K562 (cell line): ENCODE measurements around the gene CCDC28B. TPM values are rescaled to one million over a fixed set of nuclear protein-coding genes. Genes with fewer than 3 reads are reported as not detected.

Source experiments
- ARNT ChIP-seq, 2 experiments: fragments of 450-650 bp; IDR thresholded peaks; 2 replicates each; pipeline ENCODE4 v1.6.1; 2016; ENCODE audit warnings: mild to moderate bottlenecking in 1 of 2
- EZH2 ChIP-seq: IDR thresholded peaks from 2 replicates; pipeline ENCODE4 v1.6.1; 2012; ENCODE audit warnings: low read depth, mild to moderate bottlenecking, inconsistent platforms, low read length, borderline replicate concordance
- GABPB2 ChIP-seq: fragments of 250-450 bp; sonication (Bioruptor Pico); conservative IDR thresholded peaks from 2 replicates; pipeline ENCODE4 v1.5.1; 2021; ENCODE audit warnings: mild to moderate bottlenecking
- POLR2B ChIP-seq: fragments of 450-650 bp; IDR thresholded peaks from 2 replicates; pipeline ENCODE4 v1.6.1; 2018; ENCODE audit warnings: low read depth; ENCODE audit not compliant: partially characterized antibody
- POU5F1 ChIP-seq: fragments of 150-350 bp; IDR thresholded peaks from 2 replicates; pipeline ENCODE4 v1.6.1; 2014; ENCODE audit warnings: borderline replicate concordance, low read length, low read depth, mild to moderate bottlenecking; ENCODE audit not compliant: partially characterized antibody
- RFX7 ChIP-seq: fragments of 250-450 bp; sonication (Bioruptor Pico); IDR thresholded peaks from 2 replicates; pipeline ENCODE4 v1.5.1; 2021; ENCODE audit warnings: mild to moderate bottlenecking
- SOX6 ChIP-seq: fragments of 450-650 bp; IDR thresholded peaks from 2 replicates; pipeline ENCODE4 v1.6.1; 2014; ENCODE audit warnings: mild to moderate bottlenecking
- TEAD4 ChIP-seq, 2 experiments: sonication (generic) in 1 of 2; formaldehyde crosslinking in 1 of 2; IDR thresholded peaks; 2 replicates each; pipeline versions ENCODE4 v1.6.1 to v1.8.0; 2012 to 2022; ENCODE audit warnings: borderline replicate concordance in 1 of 2, inconsistent platforms in 1 of 2, low read length in 1 of 2, mild to moderate bottlenecking in 1 of 2, missing genetic modification reagents in 1 of 2
- TRIM28 ChIP-seq: fragments of 450-650 bp; IDR thresholded peaks from 2 replicates; pipeline ENCODE4 v1.6.1; 2017
- ZFP1 ChIP-seq: fragments of 450-650 bp; formaldehyde crosslinking; IDR thresholded peaks from 2 replicates; pipeline ENCODE4 v1.4.0; 2020; ENCODE audit warnings: mild to moderate bottlenecking, mixed read lengths
- polyA plus RNA-seq, 8 experiments: library from polyadenylated mRNA; depleted of rRNA in 4 of 8; stranded (reverse) in 5 of 8; unstranded in 3 of 8; fragments of >200 nt; fragmentation: Nextera tagmentation in 2 of 8; fragmentation: Illumina TruSeq in 1 of 8; extraction: Ambion mirVana in 2 of 8; extraction: Trizol in 1 of 8; gene quantifications; 2 replicates each; pipeline versions ENCODE4 v1.2.1 to v1.2.3, GENCODE V29; 2011 to 2014; ENCODE audit warnings: inconsistent platforms in 1 of 8, missing spikeins in 1 of 8
- total RNA-seq, 7 experiments: library from RNA; depleted of rRNA in 6 of 7; stranded (reverse); fragments of >200 nt in 6 of 7; fragmentation: Illumina TruSeq in 2 of 7; extraction: Trizol in 2 of 7; gene quantifications; 2 replicates each; pipeline versions ENCODE4 v1.2.1 to v1.2.3, GENCODE V29; 2011 to 2021; ENCODE audit warnings: low replicate concordance in 1 of 7
- TF ChIP-seq, protein P1 (sequence below): fragments of 450-650 bp; IDR thresholded peaks from one replicate; pipeline ENCODE4 v1.6.1; 2018; ENCODE audit warnings: mild to moderate bottlenecking, moderate library complexity; ENCODE audit not compliant: partially characterized antibody
- TF ChIP-seq, protein P2 (sequence below): fragments of 250-450 bp; sonication (Bioruptor Pico); IDR thresholded peaks from 2 replicates; pipeline ENCODE4 v1.4.0; 2020; ENCODE audit warnings: mild to moderate bottlenecking, moderate library complexity
- TF ChIP-seq, protein P3 (sequence below): fragments of 450-650 bp; formaldehyde crosslinking; IDR thresholded peaks from 2 replicates; pipeline ENCODE4 v1.4.0; 2022; ENCODE audit warnings: missing genetic modification characterization
- TF ChIP-seq, protein P4 (sequence below): fragments of 200-800 bp; sonication (Bioruptor generic); IDR thresholded peaks from 2 replicates; pipeline ENCODE4 v1.6.1; 2017; ENCODE audit warnings: missing genetic modification characterization, missing compliant biosample characterization
- TF ChIP-seq, protein P5 (sequence below): fragments of 250-450 bp; sonication (Bioruptor Pico); IDR thresholded peaks from 2 replicates; pipeline ENCODE4 v1.8.0; 2022; ENCODE audit warnings: moderate library complexity, mild to moderate bottlenecking, inconsistent platforms

The CCDC28B gene
- total and polyA plus RNA-seq, 9 of the 15 experiments (the other 6 are each of a cell fraction or from before 2014, with no cell fraction given), result 5.7 to 54.5 (median 31.7) TPM

DNA sequence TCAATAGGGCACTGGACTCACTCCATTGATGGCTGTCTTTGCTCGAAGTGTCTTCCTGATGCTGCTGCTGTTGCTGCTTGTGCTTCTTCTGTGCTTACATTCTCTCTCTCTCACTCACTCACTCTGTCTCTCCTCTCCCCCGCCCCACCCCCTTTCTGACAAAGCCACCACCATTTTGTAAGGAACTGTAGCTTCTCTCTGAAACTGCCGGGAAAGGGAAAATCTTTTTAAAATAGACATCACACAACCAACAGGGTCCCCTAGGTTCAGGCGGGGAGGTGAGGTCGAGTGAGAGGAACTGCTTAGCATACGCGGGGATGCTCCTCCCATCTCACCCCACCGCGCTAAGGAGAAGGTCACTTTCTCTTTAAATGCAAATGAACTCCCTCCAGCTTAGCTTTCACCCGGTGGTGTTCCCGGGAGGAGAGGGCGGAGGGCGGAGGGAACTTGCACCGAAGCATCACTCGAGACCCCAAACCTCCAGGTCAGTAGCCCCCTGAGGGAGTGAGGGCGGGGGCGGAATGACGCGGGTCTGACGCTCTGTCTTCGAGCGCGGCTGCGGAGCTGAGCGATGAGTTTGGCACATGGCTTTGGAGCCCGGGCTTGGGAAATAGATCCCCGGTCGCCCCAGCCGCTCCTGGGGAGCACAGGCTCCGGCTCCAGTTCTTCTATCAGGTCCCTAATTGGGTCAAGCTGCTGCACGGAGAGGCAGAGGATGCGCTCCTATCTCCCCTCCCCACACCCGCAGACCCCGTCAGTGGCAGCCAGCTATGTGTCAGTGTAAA is at the start of gene CCDC28B (continued):
- TF ChIP-seq, protein P1, sequence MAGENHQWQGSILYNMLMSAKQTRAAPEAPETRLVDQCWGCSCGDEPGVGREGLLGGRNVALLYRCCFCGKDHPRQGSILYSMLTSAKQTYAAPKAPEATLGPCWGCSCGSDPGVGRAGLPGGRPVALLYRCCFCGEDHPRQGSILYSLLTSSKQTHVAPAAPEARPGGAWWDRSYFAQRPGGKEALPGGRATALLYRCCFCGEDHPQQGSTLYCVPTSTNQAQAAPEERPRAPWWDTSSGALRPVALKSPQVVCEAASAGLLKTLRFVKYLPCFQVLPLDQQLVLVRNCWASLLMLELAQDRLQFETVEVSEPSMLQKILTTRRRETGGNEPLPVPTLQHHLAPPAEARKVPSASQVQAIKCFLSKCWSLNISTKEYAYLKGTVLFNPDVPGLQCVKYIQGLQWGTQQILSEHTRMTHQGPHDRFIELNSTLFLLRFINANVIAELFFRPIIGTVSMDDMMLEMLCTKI, result no peak
- TF ChIP-seq POU5F1 (no peak), GABPB2 (no peak), SOX6 (no peak), ZFP1 (no peak), EZH2 (no peak), POLR2B (peak; percentile 14), TRIM28 (no peak), RFX7 (CRISPR knock-in tag) (no peak), ARNT (IDR thresholded peaks at IDR 0.05) (peak in 1 of 2 experiments; percentile 57; a peak in 1 of 4 replicates), TEAD4 (IDR thresholded peaks at IDR 0.05; ENCODE audit: low read length) (no peak; the same call in none of the 2 replicates), TEAD4 (CRISPR knock-in tag; IDR thresholded peaks at IDR 0.05; ENCODE audit: borderline replicate concordance) (no peak)
- TF ChIP-seq, protein P2, sequence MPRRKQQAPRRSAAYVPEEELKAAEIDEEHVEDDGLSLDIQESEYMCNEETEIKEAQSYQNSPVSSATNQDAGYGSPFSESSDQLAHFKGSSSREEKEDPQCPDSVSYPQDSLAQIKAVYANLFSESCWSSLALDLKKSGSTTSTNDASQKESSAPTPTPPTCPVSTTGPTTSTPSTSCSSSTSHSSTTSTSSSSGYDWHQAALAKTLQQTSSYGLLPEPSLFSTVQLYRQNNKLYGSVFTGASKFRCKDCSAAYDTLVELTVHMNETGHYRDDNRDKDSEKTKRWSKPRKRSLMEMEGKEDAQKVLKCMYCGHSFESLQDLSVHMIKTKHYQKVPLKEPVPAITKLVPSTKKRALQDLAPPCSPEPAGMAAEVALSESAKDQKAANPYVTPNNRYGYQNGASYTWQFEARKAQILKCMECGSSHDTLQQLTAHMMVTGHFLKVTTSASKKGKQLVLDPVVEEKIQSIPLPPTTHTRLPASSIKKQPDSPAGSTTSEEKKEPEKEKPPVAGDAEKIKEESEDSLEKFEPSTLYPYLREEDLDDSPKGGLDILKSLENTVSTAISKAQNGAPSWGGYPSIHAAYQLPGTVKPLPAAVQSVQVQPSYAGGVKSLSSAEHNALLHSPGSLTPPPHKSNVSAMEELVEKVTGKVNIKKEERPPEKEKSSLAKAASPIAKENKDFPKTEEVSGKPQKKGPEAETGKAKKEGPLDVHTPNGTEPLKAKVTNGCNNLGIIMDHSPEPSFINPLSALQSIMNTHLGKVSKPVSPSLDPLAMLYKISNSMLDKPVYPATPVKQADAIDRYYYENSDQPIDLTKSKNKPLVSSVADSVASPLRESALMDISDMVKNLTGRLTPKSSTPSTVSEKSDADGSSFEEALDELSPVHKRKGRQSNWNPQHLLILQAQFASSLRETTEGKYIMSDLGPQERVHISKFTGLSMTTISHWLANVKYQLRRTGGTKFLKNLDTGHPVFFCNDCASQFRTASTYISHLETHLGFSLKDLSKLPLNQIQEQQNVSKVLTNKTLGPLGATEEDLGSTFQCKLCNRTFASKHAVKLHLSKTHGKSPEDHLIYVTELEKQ (CRISPR knock-in tag), result no peak
- TF ChIP-seq, protein P3, sequence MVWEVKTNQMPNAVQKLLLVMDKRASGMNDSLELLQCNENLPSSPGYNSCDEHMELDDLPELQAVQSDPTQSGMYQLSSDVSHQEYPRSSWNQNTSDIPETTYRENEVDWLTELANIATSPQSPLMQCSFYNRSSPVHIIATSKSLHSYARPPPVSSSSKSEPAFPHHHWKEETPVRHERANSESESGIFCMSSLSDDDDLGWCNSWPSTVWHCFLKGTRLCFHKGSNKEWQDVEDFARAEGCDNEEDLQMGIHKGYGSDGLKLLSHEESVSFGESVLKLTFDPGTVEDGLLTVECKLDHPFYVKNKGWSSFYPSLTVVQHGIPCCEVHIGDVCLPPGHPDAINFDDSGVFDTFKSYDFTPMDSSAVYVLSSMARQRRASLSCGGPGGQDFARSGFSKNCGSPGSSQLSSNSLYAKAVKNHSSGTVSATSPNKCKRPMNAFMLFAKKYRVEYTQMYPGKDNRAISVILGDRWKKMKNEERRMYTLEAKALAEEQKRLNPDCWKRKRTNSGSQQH (CRISPR knock-in tag), result peak; percentile 71; the same call in 1 of the 2 replicates
- TF ChIP-seq, protein P4, sequence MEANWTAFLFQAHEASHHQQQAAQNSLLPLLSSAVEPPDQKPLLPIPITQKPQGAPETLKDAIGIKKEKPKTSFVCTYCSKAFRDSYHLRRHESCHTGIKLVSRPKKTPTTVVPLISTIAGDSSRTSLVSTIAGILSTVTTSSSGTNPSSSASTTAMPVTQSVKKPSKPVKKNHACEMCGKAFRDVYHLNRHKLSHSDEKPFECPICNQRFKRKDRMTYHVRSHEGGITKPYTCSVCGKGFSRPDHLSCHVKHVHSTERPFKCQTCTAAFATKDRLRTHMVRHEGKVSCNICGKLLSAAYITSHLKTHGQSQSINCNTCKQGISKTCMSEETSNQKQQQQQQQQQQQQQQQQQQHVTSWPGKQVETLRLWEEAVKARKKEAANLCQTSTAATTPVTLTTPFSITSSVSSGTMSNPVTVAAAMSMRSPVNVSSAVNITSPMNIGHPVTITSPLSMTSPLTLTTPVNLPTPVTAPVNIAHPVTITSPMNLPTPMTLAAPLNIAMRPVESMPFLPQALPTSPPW (CRISPR knock-in tag), result peak; percentile 66
- TF ChIP-seq, protein P5, sequence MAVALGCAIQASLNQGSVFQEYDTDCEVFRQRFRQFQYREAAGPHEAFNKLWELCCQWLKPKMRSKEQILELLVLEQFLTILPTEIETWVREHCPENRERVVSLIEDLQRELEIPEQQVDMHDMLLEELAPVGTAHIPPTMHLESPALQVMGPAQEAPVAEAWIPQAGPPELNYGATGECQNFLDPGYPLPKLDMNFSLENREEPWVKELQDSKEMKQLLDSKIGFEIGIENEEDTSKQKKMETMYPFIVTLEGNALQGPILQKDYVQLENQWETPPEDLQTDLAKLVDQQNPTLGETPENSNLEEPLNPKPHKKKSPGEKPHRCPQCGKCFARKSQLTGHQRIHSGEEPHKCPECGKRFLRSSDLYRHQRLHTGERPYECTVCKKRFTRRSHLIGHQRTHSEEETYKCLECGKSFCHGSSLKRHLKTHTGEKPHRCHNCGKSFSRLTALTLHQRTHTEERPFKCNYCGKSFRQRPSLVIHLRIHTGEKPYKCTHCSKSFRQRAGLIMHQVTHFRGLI (CRISPR knock-in tag), result no peak
